Activated CD4-positive, alpha-beta T cell treated with anti-CD3 and anti-CD28 coated beads, Interleukin-2, Interleukin-6, amounts not matched to agents 100 ng/mL and 50 ng/mL, durations not matched to agents 16 hours and 8 hours (primary cell): ENCODE data around the gene C17orf67.
A peak's percentile ranks its signal among the peaks of the same experiment; 100 is the strongest.

Experiments
- DNase-seq: peaks from one replicate; pipeline ENCODE4 v3.0.0-alpha.2; 2020

Gene C17orf67

DNA sequence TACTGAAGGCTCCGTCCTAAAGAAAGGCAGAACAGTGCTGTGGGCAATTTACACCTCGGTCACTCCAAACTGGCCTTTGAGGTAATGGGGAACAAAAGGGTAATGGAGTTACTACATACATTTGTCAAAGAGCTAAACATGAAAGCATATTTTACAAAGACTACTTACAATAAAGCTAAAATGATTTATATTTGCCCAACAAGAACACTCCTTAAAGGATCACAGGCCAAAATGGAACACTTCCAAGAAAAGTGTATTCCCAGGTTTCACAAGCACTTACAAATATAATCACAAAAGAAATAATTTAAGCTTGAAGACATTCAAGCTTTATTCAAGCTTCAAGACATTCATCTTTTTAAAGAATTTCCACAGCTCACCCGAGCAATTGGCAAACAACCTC, 29.3 kb downstream of the C17orf67 start:
- DNase-seq = no peak

DNA sequence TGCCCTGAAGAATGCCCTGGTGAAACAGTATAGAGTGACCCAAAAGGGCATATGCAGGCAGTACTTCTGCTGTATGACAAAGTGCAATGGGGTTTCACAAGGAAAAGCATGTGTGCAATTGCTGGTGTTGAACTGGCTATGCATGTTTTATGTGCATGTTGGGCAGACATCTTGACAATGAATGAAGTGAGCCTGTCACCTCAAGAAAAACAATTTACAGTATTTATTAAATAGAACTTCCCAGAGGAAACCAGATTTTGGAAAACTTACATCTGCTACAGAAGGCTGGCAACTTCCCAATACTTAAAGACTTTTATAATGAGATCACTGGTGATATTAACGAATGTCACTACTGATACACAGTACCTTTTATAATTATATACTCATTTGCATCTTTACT, 30.6 kb downstream of the C17orf67 start:
- DNase-seq = no peak

DNA sequence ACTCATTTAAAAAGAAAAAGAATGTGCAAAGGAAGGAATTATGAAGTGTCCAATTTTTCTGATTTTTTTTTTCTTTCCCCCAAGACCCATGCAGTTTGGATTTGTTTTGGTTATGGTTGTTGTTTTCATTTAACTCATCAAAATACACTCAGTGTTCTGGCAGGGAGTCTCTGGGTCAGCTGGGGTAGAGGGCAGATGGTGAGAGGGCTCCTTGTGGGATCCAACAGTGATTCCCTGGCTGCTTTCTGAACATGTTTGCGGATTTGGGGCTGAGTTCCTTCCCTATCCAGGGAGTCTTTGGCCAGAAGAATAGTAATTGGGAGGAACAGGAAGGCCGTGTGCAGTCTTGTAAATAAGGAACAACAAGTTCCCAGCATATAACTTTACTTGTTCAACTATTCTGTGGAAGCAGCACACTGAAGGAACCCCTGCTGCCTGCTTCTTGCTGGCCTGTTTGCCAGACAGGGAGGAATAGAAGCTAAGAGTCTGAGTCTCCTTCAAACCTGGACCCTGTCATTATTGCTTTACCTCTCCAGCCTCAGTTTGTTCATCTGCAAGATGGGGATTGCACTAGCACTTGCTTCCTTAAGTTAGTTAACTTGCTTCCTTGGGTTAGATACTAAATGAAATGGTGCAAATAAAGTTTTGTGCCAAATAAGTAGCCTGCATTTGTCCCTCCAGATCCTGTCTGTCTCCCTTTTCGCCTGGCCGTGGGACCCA, 32.1 kb downstream of the C17orf67 start:
- DNase-seq = no peak

DNA sequence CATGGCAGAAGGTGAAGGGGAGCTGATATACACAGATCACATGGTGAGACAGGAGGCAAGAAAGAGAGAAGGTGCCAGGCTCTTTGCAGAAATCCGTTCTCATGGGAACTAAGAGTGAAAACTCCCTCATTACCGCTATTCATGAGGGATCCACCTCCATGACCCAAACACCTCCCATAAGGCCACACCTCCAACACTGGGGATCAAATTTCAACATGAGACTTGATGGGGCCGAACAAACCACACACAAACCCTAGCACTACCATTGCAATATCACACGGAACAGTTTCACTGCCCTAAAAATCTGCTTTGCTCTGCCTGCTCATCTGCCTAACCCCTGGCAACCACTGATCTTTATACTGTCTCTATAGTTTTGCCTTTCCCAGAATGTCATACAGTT, 34.8 kb downstream of the C17orf67 start:
- no peak for DNase-seq

DNA sequence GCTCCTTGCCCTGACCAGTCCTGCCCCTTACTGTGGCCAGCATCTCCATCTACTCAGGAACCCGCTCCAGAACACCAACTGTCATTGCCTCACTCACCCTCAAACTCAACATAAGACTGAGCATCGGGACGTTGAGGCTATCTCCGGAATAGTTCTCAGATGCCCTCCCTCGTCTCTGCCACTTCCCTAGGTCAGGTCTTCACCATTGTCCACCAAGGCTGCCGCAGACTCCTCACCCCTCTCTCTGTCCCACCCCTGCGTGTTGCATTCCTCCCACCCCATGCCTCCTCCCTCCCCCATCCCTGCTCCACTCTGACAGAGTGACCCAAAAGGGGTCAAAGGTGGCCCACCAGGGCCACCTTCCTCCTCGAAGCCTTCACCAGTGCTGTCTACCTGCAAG, 37.2 kb downstream of the C17orf67 start:
- no peak for DNase-seq

DNA sequence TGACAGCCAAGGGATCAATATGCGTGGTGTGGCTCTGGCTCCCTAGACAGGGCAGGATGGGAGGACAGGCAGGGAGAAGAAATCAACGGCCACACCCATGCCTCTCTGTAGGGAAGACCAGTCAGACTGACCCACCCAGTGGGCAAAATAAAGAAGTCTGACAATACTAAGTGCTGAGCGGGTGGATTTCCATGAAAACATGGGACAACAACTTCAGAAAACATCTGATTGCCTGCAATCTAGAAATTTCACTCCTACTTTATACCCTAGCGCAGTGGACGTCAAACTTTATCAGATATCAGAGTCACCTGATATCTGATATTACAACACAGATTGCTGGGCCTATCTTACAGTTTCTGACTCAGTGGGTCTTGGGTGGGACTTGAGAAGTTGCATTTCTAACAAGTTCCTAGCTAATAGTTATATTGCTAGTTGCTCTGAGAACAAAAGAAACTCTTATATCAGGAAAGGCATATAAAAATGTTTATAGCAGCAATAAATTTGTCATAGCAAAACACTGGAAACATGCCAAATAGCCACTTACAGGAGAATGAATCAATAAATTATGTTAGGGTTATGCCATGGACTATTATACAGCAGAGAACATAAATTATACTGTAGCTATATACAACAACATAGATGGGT, 38.4 kb downstream of the C17orf67 start:
- DNase-seq = no peak

DNA sequence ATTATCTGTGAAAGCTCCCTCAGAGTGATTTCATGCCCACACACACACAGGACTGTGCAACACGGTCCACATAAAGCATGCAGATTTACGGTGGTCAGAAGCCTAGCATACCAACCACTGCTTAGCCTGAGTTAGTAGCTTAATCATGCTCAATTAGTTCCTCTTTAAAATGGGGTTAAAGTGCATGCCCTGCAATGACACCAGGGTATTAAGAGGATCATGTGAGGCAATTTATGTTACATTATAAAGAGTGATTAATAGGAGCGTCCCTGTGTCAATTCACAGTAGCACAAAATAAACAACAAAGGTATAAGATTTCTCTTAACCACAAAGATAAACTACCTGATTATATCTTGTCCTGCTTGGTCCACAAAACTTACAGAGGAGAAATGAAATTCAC, 39.8 kb downstream of the C17orf67 start:
- DNase-seq = no peak

DNA sequence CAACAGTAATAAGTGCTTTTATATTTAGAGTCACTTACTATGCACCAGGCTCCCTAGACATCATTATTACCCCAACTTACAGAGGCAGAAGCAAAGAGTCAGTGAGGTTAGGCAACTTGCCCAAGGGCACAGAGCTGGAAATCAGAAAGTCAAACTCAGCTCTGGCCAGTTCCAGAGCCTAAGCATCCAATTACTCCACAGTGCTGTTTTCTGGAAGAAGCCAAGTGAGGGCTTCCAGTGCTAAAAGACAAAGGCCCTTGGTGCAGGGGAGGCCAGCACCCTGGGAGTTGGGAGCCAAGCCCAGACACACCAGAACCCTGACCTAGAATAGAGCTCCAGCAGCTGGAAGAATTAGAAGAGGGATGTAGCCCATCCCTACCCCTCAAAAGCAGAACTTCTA, 40.2 kb downstream of the C17orf67 start:
- DNase-seq = no peak

DNA sequence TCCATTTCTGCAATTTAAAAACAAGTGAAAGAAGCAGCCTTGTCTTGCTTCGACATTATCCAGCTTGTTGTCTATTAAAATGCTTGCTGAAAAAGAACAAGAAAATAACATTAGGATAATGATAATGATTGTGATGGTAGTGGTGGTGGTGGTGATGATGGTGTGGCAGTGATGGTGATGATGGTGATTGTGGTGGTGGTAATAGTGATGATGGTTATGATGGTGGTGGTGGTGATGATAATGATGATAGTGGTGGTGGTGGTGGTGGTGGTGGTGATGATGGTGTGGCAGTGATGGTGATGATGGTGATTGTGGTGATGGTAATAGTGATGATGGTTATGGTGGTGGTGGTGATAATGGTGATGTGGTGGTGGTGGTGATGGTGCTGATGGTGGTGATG, 41.5 kb downstream of the C17orf67 start:
- no peak for DNase-seq

DNA sequence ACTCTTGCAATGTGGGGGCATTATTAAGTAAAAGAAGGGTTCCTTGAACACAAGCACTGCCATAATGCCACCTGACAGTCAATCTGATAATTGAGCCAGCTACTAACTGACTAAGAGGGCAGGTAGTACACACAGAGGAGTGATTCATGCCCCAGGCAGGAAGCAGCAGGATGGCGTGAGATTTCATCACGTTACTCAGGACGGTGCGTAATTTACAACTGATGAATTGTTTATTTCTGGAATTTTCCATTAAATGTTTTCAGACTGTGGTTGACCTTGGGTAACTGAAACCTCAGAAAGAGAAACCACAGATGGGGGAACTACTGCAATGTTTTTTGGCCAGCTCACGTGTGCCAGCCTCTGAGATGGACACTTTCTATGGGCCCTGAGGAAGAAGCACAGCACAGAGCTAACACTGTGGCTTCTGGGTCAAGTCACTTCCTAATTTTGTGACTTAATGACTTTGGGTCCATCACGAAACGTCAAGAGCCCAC, 46.7 kb downstream of the C17orf67 start:
- peak; percentile 89 for DNase-seq

DNA sequence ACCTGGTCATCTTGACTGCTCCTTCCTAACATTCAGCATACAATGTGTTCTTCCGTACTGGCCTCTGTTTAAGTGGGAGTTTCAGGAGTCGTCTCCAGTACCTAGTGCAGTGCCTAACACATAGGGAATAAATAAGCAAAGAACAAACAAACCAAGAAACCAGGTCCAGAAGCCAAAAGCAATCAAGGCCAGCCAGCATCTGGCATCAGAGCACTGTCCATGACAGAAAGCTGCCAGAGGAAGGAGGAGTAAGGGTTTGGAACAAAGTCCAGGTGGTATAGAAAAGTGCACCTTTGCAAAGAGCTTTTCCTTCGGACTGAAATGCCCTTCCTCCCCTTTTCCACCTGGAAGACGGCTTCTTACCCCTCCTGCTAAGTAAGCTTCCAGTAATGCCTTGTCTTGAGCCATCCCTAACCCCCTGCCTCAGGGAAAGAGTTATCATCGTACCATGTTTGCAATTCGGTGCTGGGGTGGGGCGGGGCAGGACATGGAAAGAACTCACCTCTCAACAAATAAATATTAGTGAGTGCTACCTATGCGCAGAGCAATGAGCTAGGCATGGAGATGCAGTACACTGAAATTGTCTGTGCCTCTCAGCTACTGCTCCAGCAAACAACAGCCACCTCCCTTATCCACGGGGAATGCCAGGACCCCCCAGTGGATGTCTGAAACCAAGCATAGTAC, 47.6 kb downstream of the C17orf67 start:
- no peak for DNase-seq

DNA sequence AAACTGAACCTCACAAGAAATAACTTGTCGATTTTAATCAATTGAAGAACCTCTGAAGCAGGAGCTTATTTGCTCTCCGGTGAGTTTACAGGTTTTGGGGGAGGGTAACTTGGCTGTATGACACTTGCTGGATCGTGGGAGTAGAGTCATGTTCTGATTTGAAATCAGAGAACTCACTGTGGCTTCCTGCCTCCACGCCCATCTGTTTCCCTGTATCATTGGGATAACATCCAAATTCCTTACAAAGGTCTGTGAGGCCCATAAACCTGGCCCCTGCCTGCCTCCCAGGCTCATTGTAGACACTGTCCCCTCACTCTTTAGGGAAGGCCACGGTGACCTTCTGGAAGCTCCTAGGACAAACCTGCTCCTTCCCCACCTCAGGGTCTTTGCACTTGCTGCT, 48.3 kb downstream of the C17orf67 start:
- DNase-seq = no peak

DNA sequence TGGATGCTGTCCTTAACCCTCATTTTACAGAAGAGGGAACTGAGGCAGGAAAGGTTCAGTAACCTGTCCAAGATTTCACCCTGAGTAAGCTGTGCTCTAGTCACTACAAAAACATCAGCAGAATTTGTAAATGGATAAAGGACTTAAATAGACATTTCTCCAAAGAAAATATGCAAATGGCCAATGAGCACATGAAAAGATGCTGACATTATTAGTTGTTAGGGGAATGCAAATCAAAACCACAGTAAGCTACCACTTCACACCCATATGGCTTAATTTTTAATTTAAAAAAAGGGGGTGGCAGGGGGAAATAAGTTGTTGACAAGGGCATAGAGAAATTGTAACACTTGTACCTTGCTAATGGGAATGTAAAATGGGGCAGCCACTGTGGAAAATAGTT, 51.4 kb downstream of the C17orf67 start:
- DNase-seq = no peak

DNA sequence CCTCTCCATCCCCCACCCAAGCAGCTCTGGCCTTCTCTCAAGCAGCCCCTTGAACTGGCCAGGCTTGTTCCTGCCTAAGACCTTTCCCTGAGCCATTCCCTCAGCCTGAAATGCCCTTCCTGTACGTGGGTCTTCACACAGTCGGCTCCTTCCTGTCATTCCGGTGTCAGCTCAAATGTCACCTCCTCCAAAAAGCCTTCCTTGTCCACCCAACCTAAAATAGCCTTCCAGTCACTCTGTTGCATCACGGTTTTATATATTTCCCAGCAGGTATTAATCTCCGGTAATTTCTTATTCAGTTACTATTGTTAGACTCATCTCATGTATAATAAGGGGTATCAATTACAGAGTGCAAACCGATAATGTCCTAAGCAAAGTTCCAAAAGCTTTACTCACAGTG, 51.8 kb downstream of the C17orf67 start:
- DNase-seq = no peak

DNA sequence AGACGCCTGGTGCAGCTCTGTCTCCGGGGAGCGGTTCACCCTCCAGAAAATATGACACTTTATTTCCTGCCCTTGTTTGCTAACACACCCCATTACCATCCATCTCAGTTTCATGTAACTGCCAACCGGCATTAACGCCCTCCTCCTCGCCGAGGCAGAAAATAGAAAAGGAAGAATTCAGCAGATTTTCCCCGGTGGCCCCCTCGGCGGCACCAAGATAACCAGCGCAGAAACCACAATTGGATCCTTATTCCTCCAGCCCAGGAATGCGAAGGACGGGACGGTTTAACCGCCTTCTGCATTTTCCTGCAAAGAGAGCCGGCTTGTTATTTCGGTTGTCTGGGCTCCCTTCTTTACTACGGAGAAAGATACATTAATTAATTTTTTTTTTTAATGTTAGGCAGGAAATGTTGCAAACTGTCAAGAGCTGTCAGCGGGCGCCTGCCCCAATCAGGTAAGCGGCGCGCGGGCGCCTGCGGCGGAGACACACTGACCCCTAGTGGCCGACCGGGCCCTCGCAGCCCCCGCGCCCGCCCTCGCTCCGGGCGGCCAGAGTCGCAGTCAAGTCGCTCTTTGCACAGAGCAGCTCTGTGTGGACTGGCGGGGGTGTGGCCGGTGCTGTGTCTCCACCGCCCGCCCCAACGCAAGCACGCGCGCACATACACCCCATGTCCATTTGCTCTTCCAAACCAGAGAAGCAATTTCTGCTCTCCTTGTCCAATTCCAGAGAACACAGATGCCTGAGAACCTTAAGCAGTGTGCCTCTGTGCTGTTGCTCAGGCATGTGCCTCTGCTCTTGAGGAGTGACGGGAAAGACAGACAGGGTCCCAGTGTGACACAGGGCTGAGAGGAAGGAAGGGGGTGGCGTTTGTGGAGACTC, 53.6 kb downstream of the C17orf67 start:
- peak; percentile 92 for DNase-seq

DNA sequence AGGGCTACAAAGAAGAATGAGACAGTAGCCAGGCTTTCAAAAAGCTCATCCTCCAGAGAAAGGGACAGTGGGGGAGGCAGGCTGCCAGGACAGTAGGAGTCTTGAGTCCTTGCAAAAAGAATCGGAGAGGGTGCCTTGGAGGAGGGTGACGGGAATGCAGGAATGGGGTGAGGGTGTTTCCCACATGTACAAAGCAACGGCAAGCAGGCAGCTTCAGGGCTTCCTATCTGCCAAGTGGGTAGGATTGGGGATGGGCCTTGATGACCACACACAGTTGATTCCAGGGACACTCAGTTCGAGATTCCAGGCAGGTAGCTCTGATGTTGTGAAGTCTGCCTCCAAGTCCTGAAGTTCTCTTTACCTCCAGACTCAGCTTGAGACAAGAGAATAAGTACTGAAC, 54.4 kb downstream of the C17orf67 start:
- no peak for DNase-seq

DNA sequence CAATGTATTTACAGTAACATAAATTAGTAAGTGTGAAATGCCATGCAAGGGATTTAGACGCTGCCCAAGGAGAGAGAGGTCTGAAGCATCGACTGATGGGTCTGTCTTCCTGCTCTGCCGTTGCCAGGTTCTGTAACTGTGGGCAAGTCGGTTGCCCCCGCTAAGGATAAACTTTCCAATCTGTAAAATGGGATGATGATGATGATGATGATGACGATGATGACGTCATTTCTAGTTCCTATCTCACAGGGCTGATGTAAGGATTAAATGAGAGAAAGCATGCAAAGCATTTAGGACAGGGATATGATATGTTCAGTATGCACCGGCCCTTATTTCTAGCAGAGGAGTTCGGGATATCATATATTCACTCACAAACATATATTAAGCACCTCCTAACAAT, 54.8 kb downstream of the C17orf67 start:
- DNase-seq = no peak

DNA sequence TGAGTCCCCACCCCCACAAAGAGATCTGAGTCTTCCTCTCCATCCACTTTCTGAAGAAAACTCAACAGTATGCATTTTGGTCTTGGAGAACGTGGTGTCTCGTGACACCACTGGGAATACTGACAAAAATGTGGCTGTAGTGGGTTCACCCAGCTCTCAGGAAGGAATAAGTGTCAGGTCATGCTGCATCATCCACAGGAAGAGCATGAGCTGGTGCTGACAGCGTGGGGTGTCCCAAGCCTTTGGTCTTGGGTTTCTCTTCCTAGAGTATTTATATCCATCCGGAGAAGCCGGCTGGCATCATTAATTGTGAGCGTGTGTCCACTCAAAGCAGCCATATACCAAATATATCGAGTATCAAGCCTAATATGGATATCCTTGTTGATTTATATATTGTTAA, 55.9 kb downstream of the C17orf67 start:
- DNase-seq = no peak

DNA sequence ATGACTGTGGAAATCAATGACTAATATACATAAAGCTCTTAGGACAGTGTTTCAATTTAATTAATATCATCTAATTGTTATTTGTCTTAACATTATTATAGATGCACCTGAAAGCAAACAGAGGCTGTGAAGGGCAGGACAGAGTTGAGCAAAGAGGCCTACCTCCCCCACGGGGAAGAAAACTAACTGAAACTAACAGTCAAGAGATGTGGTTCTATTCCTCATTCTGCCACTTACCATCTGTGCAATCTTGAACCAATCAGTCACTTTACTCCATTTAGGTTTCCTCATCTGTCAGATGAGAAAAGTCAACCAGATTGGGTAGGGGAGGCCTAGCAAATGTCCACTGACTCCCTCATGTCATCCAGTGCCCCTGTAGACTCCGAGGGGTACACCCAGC, 59.1 kb downstream of the C17orf67 start:
- DNase-seq = no peak

DNA sequence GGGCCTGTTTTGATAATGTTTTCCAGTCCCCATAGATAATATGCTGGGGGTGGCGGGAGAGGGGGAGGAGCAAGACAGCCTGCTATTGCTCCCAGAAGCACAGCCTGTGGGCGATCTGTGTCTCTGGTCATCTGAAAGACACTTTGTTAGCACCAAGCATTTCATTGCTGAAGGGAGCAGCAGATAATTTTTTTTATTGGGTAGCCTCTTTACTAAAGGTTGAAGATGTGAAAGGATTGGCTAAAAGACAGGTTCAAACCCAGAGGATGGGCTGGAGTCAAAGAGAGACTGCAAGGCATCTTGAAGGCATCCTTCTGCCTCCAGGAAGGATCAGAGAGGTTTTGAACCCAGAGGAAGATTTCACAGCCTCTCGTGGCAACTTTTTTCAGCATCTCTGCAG, 60.6 kb downstream of the C17orf67 start:
- no peak for DNase-seq

DNA sequence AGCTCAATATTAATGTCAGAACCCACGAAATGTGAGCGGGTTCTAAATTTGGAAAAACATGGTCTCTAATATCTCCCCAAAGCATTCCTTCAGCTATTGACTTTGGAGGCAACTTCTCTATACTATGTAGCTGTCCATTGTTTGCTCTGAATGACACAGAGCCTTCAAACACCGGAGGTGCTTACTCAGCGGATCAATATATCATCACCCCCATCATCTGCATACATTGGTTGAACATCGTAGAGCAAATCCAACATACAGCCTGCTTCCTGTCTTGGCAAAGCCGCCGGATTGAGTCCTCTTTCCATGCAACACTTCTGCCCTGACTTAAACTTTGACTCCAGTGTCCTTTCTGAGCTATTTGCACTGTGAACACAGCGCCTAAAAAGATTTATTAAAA, 61.3 kb downstream of the C17orf67 start:
- no peak for DNase-seq

DNA sequence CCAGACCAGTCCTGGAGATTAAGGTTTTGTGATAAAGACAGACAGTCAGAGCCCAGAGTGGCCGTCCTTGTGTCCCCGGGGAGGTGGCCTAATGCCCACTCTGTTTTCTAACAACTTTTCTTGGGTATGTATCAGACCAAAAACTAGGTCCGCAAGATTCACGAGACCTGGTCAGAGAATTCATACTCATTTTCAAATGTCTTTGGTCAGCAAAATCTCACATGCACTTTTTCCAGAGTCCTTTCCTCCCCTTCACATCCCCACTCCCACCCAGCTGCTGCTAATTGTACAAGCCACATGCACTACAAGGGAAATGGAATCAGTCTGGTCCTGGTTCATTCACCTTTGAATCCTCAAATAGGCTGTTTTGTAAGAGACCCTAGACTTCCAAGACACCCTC, 61.7 kb downstream of the C17orf67 start:
- no peak for DNase-seq

DNA sequence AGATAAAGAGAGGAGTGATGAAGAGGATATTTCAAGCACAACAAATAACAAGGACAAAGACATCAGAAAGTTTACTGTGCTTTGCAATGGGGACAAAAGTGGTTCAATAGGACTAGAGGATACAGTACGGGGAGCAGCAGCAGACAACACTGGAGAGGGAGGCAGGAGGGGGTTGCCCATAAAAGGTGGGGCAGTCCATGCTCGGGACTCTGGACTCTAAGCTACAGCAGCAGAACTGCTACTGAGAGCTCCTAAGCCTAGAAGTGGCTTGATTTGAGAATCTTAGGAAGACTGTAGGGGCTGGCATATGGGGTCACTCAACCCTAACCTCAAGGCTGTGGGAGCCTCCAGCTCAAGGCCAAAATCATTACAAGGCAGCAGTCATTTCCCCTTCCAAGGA, 62.2 kb downstream of the C17orf67 start:
- no peak for DNase-seq
